ENCODE data around the gene ERICH3.

DNA sequence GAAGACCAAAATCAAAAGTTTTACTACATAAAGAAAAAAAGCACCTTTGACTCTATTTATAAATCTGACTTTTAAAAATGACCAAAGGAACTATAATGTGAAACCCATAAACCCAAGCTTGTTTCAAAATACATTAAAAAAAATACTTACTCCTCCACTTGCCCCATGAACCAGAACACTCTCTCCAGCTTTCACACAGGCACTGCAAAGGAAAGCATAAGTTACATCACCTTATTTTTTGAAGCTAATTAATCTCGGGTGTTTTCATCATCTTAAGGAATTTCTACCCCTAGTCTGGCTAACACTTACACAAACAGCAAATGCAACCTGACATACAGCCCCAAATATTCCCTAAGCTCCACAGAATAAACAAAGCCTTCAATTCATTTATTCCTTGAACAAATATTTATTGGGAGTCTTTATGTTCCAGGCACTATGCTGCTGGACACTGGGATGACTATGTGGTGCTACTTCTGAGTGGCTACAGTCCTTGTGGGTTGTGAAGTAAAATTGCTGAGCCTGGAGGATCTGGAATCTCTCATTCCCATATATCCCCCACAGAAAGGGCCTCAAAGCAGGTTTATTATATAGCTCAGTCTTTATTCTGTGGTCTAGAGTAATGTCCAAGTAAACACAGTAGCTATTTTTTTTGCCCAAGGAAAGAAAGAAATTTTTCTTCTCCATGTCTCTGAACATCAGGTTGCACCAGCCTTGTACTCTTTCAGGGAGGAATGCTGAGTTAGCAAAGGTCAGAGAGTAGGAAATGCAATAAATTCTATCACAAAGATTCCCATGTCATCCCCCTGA is 41.0 kb upstream of the ERICH3 start:
- TF ChIP-seq POLR2A (conservative IDR thresholded peaks at IDR 0.05) (no peak), MED1 (CRISPR knock-in tag; IDR thresholded peaks at IDR 0.05; ENCODE audit: borderline replicate concordance) (no peak), KDM5B (IDR thresholded peaks at IDR 0.05; ENCODE audit: insufficient replicate concordance, low read depth, low read length) (no peak), SIN3B (IDR thresholded peaks at IDR 0.05; ENCODE audit: low read depth) (no peak), ZNF76 (CRISPR knock-in tag; IDR thresholded peaks at IDR 0.05; ENCODE audit: borderline replicate concordance) (no peak), POLR2AphosphoS5 (IDR thresholded peaks at IDR 0.05; ENCODE audit: control insufficient read depth, insufficient read depth, low read depth, low read length) (no peak), NFE2L1 (tag; IDR thresholded peaks at IDR 0.05; ENCODE audit: borderline replicate concordance, low read depth) (no peak), TGIF2 (CRISPR knock-in tag; IDR thresholded peaks at IDR 0.05) (no peak), ZKSCAN3 (CRISPR knock-in tag; IDR thresholded peaks at IDR 0.05) (no peak), NFYB (IDR thresholded peaks at IDR 0.05; ENCODE audit: extremely low read depth, insufficient read length) (no peak)
- TF ChIP-seq, protein P1, sequence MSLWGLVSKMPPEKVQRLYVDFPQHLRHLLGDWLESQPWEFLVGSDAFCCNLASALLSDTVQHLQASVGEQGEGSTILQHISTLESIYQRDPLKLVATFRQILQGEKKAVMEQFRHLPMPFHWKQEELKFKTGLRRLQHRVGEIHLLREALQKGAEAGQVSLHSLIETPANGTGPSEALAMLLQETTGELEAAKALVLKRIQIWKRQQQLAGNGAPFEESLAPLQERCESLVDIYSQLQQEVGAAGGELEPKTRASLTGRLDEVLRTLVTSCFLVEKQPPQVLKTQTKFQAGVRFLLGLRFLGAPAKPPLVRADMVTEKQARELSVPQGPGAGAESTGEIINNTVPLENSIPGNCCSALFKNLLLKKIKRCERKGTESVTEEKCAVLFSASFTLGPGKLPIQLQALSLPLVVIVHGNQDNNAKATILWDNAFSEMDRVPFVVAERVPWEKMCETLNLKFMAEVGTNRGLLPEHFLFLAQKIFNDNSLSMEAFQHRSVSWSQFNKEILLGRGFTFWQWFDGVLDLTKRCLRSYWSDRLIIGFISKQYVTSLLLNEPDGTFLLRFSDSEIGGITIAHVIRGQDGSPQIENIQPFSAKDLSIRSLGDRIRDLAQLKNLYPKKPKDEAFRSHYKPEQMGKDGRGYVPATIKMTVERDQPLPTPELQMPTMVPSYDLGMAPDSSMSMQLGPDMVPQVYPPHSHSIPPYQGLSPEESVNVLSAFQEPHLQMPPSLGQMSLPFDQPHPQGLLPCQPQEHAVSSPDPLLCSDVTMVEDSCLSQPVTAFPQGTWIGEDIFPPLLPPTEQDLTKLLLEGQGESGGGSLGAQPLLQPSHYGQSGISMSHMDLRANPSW (CRISPR knock-in tag; IDR thresholded peaks at IDR 0.05): no peak
